Stimulated activated CD4-positive, alpha-beta T cell treated with anti-CD3 and anti-CD28 coated beads, Interleukin-15, amount 100 ng/mL, for 1 hour (primary cell): ENCODE measurements around the gene L3MBTL4.
"Not testable (repeated sequence)": the region's sequence is repeated elsewhere in the genome, so short reads cannot be mapped to it uniquely, and the experiment has no call there.

Experiments used
- DNase-seq, 2 donors: peaks; one replicate each; pipeline ENCODE4 v3.0.0-alpha.2; 2020; ENCODE audit warnings: low read depth in 1 of 2, low spot score in 1 of 2

The L3MBTL4 gene

DNA sequence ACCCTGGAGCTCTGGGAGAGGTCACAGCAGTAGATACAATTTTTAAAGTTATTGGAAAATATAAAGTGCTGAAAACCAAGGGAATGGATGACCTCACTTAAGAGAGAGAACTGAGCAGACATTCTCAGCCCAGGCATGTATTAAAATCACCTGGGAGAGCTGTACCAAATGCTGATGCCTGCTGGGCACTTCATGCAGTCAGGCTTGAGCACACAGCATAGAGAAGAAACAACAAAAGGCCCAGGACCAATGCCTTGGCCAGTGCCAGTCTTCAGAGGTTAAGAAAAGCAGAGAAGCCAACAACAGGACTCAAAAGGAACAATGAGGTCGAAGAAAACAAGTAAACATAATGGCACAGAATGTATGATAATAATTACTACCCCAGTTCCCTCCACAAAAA, 211.8 kb downstream of the L3MBTL4 start:
- no peak for DNase-seq

DNA sequence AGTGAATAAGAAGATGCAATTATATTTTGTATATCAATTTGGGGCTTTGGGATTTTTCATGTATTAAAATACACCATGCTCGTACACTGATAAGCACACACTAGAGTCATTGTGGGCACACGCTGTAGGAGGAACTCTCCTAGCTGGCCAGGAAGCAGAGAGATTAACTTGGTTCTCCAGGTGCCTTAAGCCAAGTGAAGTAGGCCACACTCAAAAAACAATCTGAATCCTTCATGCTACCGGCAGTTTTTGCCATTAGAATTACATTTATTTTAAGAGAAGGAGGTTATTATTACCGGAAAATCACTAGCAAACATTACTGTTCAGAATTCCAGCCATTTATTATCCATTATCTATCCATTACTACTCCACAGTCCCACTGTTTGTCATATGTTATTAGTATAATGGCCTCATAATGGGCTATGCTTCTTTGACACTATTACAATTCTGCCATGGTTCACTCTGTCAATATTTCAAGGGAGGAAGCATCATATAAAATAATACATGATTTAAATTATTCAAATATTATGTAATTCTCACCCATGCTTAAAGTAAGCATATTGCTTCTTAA, 214.4 kb downstream of the L3MBTL4 start:
- no peak for DNase-seq

DNA sequence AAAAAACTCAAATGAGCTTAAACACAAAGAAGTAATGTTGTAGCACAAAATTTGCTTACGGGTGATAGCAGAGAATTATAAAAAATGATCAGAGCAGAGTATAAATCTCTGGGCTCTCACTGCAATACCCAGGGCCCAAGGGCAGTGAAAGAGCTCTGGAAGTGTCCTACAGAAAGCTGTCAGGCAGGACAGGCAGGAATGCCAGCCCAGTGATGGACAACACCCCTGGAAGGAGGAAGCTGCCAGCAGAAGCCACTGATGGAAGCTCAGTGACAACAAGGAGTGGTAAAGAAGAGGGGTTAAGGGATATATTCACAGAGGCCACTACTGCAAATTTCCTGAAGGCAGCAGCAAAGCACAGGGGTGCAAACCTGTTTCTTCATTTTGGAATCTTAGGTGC, 214.9 kb downstream of the L3MBTL4 start:
- no peak for DNase-seq

DNA sequence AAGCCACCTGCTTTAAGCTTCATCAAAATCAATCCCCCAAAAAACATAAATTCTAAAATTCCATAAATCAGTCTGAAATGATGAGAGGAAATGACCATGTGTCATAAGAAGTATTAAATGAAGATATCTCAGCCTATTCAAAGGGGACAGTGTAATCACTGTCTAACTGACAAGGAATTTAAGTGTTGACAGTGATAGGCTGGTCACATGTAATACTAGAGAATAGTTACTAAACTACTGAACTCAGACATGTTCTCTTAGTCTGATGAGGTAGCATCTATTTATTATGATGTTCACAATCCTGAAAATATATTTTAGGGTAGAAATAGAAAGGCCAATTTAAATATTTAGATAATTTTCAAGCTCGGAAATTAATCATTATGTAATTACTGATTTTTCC, 216.1 kb downstream of the L3MBTL4 start:
- DNase-seq: no peak

DNA sequence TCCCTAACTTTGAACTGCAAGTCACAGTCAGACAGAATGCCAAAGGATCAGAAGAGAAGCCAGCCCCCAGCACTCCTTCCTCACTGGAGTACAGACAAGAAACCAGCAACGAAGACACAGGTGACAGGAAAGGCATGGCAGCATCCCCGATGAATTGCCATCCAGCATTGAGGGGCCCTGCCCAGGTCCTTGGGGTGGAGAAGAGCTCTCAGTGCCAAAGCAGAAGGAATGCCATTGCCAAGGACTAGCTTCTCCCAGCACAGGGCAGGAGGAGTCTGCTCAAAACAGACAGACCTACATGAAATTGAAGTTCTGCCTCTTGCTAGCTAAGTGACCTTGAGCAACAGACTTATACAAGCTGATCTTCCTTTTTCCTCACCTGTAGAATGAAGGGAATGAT, 220.1 kb downstream of the L3MBTL4 start:
- DNase-seq: no peak

DNA sequence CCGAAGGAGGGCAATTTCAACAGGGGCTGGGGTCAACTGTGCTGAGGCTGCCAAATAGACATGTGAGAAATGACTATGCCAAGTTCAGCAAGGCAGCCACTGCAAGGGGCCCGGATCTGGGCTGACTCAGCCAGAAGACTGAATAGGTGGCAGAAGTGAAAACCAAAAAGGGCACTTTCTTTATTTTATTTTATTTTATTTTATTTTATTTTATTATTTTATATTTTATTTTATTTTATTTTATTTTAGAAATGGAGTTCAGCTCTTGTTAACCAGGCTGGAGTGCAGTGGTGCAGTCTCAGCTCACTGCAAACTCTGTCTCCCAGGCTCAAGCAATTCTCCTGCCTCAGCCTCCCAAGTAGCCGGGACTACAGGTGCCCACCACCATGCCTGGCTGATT, 228.9 kb downstream of the L3MBTL4 start:
- not testable (repeated sequence) for DNase-seq

DNA sequence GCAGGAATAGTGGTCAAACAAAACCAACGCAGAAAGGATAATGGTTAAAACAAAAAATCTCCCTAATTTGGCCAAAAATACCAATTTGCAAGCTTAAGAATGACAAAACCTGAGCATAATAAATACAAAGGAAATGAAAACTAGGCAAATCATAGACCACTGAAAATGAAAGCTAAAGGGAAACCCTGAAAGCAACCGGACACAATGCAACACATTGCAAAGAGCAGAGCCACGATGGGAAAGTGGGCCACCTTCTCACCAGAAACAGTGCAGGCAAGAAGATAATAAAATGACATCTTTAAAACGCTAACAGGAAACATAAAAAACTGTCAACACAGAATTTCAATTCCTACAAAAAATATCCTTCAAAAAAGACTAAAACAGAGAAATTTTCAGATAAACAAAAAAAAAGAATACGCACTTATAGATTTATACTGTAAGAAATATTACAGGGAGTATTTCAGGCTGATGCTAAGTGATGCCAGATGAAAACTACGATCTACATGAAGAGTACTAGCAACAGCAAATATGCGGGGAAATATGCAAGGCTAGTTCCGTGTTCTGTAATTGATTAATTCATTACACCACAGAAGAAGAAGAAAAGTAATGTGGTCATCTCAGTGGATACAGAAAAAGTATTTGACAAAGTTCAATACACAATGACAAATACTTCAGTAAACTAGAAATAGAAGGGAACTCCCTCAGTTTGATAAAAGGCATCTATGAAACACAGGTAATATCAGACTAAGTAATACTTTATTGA, 239.5 kb downstream of the L3MBTL4 start:
- no peak for DNase-seq

DNA sequence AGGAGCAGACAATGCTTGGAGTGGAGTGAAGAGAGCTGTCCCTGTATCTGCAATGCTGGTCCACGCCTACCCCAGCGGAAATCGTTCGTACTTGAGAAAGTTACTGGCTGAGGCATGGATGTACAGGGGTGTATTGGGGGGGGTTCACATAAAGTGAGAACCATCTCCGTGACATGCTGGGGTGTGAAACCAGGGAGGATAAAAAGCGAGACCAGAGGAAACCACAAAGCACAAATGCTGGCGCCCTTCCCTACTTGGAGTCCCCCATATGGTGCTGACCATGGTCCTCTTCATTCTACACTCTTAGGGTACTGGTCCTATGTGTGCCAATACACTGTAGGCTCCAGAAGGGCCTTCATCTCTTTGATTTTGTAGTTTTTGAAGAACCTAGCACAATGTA, 244.1 kb downstream of the L3MBTL4 start:
- no peak for DNase-seq

DNA sequence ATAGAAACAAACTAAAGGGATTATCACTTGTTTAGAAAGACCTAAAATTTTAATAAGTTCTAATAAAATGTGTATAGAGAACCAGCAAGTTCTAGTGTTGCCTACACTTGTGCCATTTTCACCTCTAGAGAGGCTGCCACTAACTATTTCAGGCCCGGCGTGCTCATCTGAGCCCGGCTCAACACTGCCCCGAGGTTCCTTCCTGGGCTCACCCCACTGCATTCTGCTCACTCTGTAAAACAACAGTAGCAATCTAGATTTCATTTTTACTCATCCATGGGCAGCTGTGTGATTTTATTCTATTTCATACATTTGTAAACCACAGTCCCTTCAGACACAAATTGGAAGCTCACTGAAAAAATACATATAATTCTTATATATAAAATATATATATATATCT, 253.2 kb downstream of the L3MBTL4 start:
- no peak for DNase-seq

DNA sequence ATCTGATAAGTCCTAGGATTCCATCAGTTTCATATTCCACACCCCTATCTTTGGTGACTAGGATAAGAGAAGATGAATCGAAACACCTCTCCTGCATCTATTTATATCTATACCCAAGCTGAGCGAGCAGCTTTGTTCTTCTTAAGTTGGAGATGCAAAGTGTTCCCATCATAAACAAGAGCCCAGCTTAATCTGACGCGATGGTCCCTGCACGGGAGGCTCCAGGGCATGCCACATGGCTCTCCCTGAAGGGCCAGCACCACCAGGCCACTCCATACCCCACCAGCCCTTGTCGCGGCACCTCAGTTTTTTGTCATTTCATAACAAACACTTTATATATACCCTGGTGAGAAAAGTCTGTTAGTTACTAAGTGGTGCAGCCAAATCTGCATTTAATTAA, 255.3 kb downstream of the L3MBTL4 start:
- no peak for DNase-seq

DNA sequence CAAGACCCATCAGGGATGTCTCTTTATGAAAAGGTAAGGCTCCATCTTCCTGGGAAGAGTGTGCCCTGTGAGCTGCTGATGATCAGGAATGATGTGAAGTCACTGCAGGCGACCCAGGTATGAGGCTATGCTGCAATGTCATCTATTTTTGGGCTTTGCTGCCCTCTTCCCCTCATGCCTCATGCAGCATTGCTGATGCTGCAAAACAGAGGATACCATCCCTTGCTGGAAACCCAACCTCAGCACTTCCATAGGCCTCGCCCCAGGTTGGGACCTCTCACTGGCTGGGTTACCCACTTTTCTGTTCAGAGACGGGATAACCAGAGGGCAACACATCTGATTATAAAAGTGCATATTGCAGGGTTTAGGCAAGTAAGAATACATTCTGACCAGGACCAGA, 255.8 kb downstream of the L3MBTL4 start:
- DNase-seq: no peak

DNA sequence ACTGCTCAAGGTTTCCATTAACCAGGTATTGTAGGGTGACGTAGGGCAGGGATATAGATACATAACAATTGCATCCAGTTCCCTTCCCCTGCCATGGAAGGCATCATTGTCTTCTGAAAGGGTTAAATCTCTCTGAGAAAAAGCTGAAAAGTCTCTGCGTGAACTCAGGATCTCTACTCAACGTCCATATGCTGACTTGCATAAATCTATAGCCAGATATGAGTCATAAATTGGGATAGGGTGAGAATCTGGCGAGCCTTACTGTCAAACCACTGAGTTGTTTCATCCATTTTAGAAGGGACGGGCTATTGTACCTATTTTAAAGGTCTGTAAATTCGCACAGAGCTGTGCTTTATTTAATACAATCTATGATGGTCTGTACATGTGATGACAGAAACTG, 258.3 kb downstream of the L3MBTL4 start:
- no peak for DNase-seq

DNA sequence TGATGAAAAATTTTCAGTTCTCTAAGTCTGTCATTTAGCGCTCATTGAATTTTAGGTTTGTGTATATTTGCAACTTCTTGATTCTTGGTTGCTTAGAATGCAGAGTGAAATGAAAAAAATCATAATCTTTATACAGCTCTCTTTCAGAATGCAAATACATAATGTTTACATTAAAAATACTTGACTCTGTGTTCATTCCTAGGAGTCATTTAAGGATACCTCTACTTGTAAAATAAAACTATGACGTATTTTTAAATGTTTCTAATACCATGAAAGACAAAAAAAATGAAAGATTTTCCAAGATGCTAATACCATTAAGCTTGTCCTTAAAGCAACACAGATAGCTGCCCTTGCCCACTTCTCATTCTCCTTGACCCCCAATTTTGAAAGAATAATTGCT, 259.0 kb downstream of the L3MBTL4 start:
- DNase-seq: no peak

DNA sequence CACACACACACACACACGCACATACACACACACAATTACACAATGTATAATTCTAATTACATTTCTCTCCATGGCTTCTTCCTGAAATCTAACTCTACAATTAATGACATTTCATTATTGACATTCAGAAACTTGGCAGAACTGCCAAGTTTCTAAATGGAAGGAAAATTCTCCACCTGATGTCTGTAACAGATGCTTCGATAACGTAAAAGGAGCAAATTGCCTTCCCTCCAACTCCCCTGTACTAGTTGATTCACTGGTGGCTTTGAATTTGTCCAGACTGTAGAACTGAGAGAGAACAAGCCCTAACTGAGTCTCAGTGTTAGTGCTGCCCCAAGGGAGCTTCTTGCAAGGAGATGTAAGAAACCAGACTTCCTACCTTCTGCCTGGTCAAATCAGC, 264.3 kb downstream of the L3MBTL4 start:
- DNase-seq: no peak

DNA sequence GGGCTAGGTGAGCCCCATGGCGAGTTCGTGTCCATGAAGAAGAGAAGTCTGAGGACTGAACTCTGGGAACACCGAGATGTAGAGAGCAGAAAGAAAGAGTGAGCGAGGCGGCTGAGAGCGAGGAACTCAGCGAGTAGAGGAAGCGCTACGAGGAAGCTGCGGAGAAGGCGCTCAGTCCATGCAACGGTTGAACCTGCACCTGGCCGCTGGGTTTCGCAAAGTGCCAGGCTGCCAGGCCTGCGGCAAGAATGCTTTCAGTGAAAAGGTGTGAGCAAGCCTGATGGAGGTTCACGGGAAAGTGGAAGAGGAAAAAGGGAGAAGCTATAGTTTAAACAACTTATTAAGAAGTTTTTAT, 268.4 kb downstream of the L3MBTL4 start:
- no peak for DNase-seq

DNA sequence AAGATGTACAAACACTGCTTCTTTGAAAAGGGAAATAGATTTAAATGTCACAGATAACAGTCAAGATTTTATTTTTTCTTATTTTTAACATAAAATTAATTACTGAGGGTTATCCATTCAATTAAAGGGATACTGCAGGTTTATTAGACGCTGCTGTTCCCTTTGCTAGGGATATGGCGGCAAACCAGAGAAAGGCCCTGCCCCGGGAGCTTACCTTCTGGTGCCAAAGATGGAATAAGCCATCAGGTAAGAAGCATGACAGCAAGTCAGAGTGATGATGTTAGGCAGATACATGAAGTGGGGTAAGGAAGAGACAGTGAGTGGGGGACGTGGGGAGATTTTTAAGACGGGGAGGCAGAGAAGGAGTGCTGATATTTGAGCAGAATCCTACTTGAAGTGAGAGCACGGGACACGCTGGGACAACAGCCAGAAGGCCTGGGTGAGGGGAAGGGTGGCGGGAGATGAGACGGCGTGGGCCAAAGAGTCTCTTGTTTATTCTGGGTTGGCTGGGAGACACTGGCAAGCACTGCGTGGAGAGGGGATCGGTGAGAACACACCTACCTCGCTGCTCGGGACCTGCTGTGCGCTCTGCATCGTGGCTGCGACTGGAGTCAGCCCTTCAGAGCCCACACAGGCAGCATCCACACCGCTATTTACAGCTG, 268.9 kb downstream of the L3MBTL4 start:
- DNase-seq: no peak

DNA sequence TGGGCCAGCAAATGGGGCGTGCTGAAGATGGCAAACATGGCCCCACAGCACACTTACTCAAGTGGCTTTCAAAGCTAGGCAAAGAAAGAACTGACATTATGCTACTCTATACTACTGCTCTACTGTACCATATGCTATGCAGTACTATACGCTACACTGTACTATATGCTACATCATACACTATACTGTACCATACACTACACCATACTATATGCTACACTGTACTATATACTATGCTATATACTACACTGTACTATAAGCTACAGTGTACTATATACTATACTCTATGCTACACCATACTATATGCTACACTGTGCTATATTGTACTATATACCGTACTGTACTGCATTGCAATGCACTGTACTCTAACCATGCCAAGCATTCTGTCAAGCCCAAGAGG, 275.7 kb downstream of the L3MBTL4 start:
- no peak for DNase-seq

DNA sequence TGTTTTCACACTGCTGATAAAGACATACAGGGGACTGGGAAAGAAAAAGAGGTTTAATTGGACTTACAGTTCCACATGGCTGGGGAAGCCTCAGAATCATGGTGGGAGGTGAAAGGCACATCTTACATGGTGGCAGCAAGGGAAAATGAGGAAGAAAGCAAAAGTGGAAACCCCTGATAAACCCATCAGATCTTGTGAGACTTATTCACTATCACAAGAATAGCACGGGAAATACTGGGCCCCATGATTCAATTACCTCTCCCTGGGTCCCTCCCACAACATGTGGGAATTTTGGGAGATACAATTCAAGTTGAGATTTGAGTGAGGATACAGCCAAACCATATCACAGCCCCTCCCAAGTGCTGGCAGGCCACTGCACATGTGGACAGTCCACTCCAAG, 278.8 kb downstream of the L3MBTL4 start:
- DNase-seq: not testable (repeated sequence)

DNA sequence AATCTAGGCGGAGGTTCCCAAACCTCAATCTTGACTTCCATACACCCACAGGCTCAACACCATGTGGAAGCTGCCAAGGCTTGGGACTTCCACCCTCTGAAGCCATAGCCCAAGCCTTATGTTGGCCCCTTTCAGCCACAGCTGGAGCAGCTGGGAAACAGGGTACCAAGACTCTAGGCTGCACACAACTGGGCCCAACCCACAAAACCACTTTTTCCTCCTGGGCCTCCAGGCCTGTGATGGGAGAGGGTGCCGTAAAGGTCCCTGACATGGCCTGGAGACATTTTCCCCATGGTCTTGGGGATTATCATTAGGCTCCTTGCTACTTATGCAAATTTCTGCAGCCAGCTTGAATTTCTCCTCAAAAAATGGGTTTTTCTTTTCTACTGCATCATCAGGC, 279.7 kb downstream of the L3MBTL4 start:
- DNase-seq: not testable (repeated sequence)

DNA sequence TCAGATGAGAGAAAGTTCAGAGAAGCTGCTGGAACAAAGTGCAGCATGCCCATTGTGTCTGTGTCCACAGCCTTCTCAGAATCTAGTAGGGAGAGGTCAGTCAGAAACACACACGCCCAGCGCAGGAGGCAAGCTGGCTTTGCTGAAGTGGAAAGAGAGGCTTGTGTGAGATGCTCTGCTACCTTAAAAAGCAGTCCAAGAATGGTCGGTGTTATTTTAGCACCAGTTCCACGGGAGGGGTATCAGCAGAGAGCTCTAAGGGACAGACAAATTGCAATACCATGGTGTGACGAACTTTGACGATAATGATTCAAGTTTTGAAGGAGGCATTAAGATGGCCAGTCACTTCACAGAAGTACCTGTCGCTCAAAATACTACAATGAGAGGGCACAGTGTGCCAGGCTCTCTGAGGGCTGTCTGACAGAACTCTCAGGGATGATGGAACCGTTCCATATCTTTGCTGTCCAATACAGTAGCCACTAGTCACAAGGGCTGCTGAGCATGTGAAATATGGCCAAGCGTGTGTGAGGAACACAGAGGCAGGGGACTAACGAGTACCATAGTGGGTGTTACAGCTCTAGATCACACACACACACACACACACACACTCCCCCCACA, 281.9 kb downstream of the L3MBTL4 start:
- no peak for DNase-seq

DNA sequence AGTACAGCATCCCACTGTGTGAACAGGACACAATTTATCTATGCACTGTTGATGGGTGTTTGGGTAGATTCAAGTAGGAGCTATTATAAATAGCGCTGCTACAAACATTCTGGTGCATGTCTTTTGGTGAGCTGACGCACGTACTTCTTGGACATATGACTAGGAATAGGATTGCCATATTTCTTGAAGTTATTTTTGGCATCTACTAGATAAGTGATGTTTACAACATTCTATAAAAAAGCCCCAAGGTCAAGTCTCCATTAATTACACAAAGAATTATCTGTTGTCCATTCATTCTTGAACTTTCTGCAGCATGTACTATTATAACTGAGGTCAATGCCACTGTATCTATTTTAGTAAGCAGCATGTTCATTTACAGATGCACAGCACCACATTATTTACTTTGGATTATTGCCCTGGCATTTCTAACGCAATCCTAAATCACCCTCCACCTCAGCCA, 293.9 kb downstream of the L3MBTL4 start:
- no peak for DNase-seq

DNA sequence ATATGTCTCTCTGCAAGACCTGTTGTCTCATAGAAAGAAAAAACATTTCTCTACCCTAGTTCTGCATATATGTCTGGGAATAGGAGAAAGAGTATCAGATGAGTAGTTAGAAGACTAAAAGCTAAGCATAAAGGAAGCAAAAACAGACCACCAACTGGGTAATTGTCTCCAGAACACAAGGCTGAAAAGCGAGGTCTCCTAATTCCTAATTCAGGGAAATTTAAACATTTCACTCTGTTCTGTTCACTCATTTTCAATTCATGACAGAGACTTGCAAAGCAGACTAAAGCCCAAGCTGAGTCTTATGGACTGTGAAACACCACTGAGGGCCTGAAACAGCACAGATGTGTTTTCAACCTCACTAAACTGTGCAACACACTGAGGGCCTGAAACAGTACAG, 294.9 kb downstream of the L3MBTL4 start:
- DNase-seq: no peak
